ENCODE data around the gene CFAP69. TPM values are rescaled to one million over a fixed set of nuclear protein-coding genes. Genes with fewer than 3 reads are reported as not detected.
"Not testable (repeated sequence)": the region's sequence is repeated elsewhere in the genome, so short reads cannot be mapped to it uniquely, and the experiment has no call there.

Gene CFAP69
- total RNA-seq, 1 donor from 2014 or later = 1.9 TPM

- no peak for DNase-seq
These were observed 8.2 kb upstream of the CFAP69 start for GRCh38 chr7:90236721-90237289.

DNA sequence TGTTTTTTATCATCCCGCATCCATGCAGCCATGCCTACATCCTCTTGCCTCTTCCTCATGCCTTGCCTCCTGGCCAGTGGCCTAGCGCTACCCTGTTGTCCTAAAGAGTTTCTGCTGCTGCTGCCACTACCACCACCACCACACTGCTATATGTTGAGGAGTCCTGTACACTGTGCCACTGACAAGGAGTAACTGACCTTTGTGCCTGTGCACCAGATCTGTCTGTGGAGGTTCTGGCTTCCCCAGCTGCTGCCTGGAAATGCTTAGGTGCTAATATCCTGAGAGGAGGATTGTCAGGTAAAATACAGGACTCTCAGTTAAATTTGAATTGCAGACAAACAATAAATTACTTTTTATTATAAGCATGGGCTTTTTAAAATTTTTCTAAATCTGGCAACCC is 7.0 kb upstream of the CFAP69 start:
- no peak for DNase-seq

GRCh38 chr7:90238583-90238982 is 6.4 kb upstream of the CFAP69 start:
- no peak for DNase-seq

DNA sequence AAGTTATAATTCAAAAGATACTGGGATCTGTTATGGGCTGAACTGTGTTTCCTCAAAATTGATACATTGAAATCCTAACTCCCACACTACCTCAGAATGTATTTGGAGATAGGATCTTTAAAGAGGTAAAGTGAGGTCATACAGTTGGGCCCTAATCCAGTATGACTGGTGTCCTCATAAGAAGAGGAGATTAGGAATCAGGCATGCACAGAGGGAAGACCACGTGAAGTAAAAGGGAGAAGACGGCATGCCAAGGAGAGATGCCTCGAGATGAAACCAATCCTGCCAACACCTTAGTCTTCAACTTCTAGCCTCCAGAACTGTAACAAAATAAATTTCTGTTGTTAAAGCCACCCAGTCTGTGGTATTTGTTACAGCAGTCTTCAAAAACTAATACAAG is 5.9 kb upstream of the CFAP69 start:
- no peak for DNase-seq

- no peak for DNase-seq
These were observed 5.2 kb upstream of the CFAP69 start for GRCh38 chr7:90239625-90240228.

DNA sequence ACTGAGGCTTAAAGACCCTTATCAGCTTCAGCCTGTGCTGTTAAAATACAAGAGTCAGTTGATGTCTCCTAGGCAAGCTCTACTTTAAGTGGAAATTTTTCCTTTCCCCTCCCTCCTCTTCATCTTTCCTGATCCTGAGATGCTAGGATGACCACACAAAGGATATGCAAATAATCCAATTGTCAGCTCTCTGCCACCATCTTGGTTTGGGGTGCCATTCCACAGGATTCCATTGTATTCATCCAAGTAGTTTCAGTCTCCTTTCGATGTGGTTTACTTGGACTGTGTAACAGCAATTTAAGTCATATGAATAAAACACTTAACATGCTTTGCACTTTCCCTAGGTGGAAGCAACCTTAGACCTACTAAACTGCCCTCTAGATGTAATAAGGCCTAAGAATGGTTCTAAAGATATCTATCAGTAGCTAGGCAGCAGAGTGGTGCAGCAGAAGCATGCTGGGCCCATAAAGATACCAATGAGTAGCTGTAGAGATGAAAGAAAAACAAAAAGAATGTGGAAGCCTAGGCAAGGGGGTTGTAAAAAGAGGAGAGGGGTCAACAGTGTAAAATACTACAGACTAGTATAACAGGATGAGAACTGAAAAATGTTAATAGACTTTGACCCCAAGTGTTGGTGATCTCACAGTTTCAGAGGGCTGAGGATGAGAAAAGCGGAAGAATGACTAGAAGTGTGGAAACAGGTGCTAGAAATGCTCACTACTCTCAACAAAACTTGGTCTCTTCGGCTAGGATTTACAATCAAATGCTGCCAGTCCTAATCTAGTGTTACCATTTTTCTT is 2.4 kb upstream of the CFAP69 start:
- no peak for DNase-seq

- DNase-seq = no peak
These were observed 1.4 kb upstream of the CFAP69 start for GRCh38 chr7:90243556-90243955.

- no peak for DNase-seq
These were observed 437 bp upstream of the CFAP69 start for GRCh38 chr7:90244565-90244908.

DNA sequence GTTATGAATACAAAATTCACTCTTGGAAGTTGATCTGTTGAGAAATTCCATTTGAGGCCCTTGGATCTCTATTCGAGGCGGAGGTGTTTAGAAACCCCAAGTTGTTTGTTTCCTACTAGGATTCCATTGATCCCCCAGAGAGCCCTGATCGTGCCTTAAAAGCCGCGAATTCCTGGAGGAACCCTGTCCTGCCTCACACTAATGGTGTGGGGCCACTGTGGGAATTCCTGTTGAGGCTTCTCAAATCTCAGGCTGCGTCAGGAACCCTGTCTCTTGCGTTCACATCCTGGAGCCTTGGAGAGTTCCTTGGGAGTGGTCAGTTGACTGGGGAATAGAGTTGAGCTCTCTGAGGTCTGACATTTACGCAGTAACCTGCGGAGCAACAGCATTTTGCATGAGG is 1.2 kb downstream of the CFAP69 start:
- DNase-seq = no peak

DNA sequence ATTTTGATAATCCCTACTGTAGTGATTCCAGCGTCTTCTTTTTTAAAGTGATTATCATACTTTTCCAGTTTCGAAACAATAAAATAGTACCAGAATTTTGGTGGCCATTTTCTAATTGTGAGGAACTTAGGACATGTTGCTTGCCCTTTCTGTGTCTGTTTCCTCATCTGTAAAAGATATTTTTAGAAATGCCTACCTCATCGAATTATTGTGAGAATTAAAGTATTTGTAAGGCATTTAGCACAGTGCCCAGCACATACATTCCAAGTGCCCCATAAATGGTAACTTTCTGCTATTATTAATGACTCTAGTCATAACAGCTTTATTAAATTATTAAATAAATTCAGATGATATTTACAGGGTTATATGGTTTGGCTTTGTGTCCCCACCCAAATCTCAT is 3.7 kb downstream of the CFAP69 start:
- no peak for DNase-seq

DNA sequence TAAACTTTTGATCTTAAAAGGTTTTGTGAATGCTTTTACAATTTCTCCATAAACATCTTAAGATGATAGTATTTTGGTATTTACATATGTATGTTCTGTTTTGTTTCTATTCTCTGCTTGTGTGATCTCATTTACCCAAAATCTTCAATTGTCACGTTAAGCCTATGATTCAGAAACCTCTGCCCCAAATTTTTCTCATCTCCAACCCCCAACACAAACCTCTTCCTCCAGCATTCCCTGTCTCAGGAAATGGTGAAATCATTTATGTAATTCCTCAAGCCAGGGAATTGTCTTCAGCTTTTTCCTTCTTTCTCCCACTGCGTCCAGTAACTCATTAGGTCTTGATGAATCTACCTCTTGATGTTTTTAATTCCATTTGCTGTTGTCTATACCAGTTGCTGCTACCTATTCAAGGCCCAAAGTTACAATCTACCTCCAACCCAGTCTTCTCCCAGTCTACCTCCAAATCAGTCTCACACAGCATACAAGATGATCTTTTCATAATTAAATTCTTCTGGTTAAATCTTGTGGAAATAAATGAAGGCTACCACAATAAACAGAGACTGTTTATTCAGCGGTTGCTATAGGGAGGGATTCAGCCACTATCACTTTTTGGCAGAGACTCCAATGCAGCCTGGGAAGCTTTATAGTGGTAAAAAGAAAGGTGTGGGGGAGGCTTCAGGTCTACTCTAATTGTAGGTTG is 5.8 kb downstream of the CFAP69 start:
- peak; percentile 35 for DNase-seq

DNA sequence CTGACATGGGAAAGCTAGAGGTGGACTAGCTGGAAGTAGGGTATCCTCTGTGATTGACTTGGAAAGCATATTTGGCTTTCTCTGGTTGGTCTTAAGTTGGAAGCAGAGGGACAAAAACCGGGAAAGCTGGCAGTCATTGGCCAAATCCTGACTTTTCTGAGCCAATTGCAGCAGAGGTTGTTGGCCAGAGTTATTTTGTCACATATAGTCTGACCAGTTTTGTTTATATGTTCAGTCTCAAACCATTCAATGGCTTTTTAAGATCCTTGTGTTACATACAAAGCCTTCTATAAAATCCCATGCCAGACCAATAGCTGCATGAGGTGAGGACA is 6.3 kb downstream of the CFAP69 start:
- DNase-seq = no peak

DNA sequence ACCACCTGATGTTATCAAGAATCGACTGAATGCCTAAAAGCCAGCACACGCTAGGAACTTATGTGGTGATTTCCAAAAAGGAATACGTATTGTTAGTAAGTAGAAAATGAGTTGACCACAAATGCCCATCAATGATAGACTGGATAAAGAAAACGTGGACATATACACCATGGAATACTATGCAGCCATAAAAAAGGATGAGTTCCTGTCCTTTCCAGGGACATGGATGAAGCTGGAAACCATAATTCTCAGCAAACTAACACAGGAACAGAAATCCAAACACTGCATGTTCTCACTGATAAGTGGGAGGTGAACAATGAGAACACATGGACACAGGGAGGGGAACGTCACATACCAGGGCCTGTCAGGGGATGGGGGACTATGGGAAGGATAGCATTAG is 11.0 kb downstream of the CFAP69 start:
- not testable (repeated sequence) for DNase-seq

- no peak for DNase-seq
These were observed 11.8 kb downstream of the CFAP69 start for GRCh38 chr7:90256778-90257177.

DNA sequence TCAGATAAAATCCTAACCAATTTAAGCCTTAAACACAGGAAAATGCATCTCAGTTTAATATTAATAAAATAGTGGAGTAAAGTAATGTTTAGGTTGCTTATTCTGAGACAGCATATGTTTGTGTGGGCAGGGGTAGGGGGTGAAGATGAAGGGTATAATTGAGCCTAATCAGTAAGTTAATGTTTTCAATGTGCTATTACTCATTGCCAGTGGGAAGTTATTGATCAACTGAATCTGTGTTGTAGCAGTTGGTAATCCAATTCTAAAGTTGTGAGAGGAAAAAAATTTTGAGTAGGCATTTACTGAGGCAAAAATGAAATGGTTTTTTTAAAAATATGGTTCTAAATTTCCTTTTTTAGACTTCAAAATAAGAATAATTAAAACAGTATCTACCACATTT is 16.5 kb downstream of the CFAP69 start:
- DNase-seq = no peak

DNA sequence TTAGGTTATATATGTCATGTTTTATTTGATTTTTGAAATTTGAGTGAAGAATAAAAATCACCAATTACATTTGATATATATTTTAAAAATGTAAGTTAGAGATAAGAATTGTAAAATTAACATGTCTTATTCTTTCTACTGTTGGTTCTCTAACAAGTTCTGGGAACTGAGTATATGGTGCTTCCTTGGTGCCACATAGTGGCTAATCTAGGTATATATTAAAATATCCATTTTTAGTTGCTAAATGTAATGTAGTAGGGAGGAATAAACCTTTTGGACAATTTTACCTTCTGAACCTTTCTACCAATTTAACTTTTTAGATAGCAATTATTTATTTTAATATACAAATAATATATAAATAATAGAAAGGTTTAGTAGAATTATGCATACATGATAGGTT is 17.5 kb downstream of the CFAP69 start:
- DNase-seq = peak; percentile 62

GRCh38 chr7:90266808-90267207 is 21.8 kb downstream of the CFAP69 start:
- DNase-seq = peak; percentile 9

GRCh38 chr7:90267263-90267858 is 22.4 kb downstream of the CFAP69 start:
- DNase-seq = no peak

GRCh38 chr7:90269163-90269562 is 24.2 kb downstream of the CFAP69 start:
- DNase-seq = no peak

GRCh38 chr7:90270431-90271178 is 25.6 kb downstream of the CFAP69 start:
- no peak for DNase-seq

DNA sequence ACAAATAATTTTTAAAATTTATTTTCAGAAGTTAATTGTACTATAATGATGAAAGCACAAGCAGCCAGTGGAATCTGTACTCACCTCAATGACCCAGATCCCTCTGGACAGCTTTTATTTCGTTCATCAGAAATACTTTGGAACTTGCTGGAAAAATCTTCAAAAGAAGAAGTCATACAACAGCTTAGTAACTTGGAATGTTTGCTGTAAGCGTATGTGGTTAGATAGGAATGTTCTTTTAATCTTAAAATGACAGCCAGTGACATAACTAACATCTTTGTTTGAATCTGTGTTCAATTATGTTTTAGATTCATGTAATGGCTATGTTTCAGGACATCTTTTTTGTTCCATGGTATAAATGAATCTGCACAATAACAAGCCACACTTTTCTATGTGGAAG is 26.8 kb downstream of the CFAP69 start:
- DNase-seq = no peak

DNA sequence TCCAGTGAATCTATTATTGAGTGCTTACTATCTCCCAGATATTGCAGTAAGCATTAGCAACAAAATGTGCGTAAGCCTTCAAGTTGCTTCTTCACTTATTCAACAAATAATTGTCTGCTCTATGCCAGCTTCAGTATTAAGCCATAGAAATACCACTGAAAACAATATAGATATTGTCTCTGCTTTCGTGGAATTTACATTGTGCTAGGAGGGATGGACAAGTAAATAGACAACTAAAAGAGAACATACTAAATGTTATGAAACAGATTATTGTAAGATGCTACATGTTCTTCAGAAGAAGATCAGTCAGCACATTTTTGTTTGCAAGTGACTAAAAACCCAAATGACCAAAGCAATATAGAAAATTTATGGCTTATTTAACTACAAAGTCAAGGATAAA is 27.3 kb downstream of the CFAP69 start:
- DNase-seq = no peak

- DNase-seq = no peak
These were observed 29.2 kb downstream of the CFAP69 start for GRCh38 chr7:90274161-90274560.

Data from dermis blood vessel endothelial cell (primary cell).